T-helper 1 cell treated with Interleukin-12 subunit alpha and Interleukin-12 subunit beta and Interleukin-4 antibody, amounts not matched to agents 30 ng/mL and 1 ng/mL, for 36 hours (primary cell): ENCODE measurements around the gene YPEL2. TPM values are rescaled to one million over a fixed set of nuclear protein-coding genes. Genes with fewer than 3 reads are reported as not detected.
"Not testable (repeated sequence)": the region's sequence is repeated elsewhere in the genome, so short reads cannot be mapped to it uniquely, and the experiment has no call there.

Experiments
- intact Hi-C: fragments of 100-400 bp; cut with micrococcal nuclease; formaldehyde crosslinking; loops from one replicate; pipeline ENCODE4 v1.15.1; 2024
- total RNA-seq: library from RNA; stranded (reverse); gene quantifications from 2 replicates; pipeline ENCODE4 v1.2.3, GENCODE V29; 2022

YPEL2 gene
- total RNA-seq, 1 donor from 2014 or later = 10.4 TPM

- intact Hi-C loops = no loop called here
Observed at GRCh38 chr17:59401274-59401673, 69.8 kb downstream of the YPEL2 start.

GRCh38 chr17:59401725-59402124, 70.3 kb downstream of the YPEL2 start:
- intact Hi-C loops = no loop called here

GRCh38 chr17:59402760-59403159, 71.3 kb downstream of the YPEL2 start:
- intact Hi-C loops = no loop called here

- intact Hi-C loops = no loop called here
Observed at GRCh38 chr17:59404471-59404870, 73.0 kb downstream of the YPEL2 start.

GRCh38 chr17:59405944-59406705, 74.7 kb downstream of the YPEL2 start:
- intact Hi-C loops = no loop called here

- intact Hi-C loops = no loop called here
Observed at GRCh38 chr17:59406808-59407381, 75.4 kb downstream of the YPEL2 start.

GRCh38 chr17:59409336-59410048, 78.0 kb downstream of the YPEL2 start:
- intact Hi-C loops = no loop called here

- intact Hi-C loops = no loop called here
Observed at GRCh38 chr17:59410049-59410437, 78.6 kb downstream of the YPEL2 start.

- intact Hi-C loops = not testable (repeated sequence)
Observed at GRCh38 chr17:59412431-59412830, 81.0 kb downstream of the YPEL2 start.

GRCh38 chr17:59413014-59413766, 81.7 kb downstream of the YPEL2 start:
- intact Hi-C loops = no loop called here

- intact Hi-C loops = no loop called here
Observed at GRCh38 chr17:59415397-59415796, 83.9 kb downstream of the YPEL2 start.

- intact Hi-C loops = no loop called here
Observed at GRCh38 chr17:59416184-59416583, 84.7 kb downstream of the YPEL2 start.

GRCh38 chr17:59417452-59417851, 86.0 kb downstream of the YPEL2 start:
- intact Hi-C loops = no loop called here

GRCh38 chr17:59418732-59419166, 87.3 kb downstream of the YPEL2 start:
- intact Hi-C loops = no loop called here

GRCh38 chr17:59420901-59421300, 89.4 kb downstream of the YPEL2 start:
- intact Hi-C loops = loop anchor here (2.0 kb wide), 1 partner anchor 20 kb away; no protein-coding TSS in a partner anchor

- intact Hi-C loops = loop anchor here (2.0 kb wide), 1 partner anchor 19 kb away; no protein-coding TSS in a partner anchor
Observed at GRCh38 chr17:59421722-59422121, 90.3 kb downstream of the YPEL2 start.

- intact Hi-C loops = no loop called here
Observed at GRCh38 chr17:59423137-59423724, 91.8 kb downstream of the YPEL2 start.

GRCh38 chr17:59423903-59424302, 92.4 kb downstream of the YPEL2 start:
- intact Hi-C loops = no loop called here

GRCh38 chr17:59424331-59424730, 92.9 kb downstream of the YPEL2 start:
- intact Hi-C loops = no loop called here

- intact Hi-C loops = loop anchor here (5.0 kb wide), 1 partner anchor 48 kb away; no protein-coding TSS in a partner anchor
Observed at GRCh38 chr17:59425085-59425931, 93.9 kb downstream of the YPEL2 start.
